NCI-H82 (cell line): ENCODE measurements around the gene ELAVL2.
"Not testable (repeated sequence)": the region's sequence is repeated elsewhere in the genome, so short reads cannot be mapped to it uniquely, and the experiment has no call there.

Experiments used
- DNase-seq: peaks from one replicate; lab custom pipeline; 2025; lab: John Stamatoyannopoulos, UW

The ELAVL2 gene

GRCh38 chr9:23723048-23723447, 103.0 kb downstream of the ELAVL2 start:
- DNase-seq = not testable (repeated sequence)

- no peak for DNase-seq
Measured at GRCh38 chr9:23721466-23721865, 104.6 kb downstream of the ELAVL2 start.

GRCh38 chr9:23717505-23717904, 108.5 kb downstream of the ELAVL2 start:
- DNase-seq = no peak

- DNase-seq = no peak
Measured at GRCh38 chr9:23707249-23707648, 118.8 kb downstream of the ELAVL2 start.

GRCh38 chr9:23702311-23702922, 123.6 kb downstream of the ELAVL2 start:
- no peak for DNase-seq

- DNase-seq = no peak
Measured at GRCh38 chr9:23701291-23701690, 124.7 kb downstream of the ELAVL2 start.

GRCh38 chr9:23700359-23700758, 125.7 kb downstream of the ELAVL2 start:
- DNase-seq = no peak

- DNase-seq = no peak
Measured at GRCh38 chr9:23698161-23698560, 127.9 kb downstream of the ELAVL2 start.

- DNase-seq = no peak
Measured at GRCh38 chr9:23695572-23695971, 130.5 kb downstream of the ELAVL2 start.

- DNase-seq = no peak
Measured at GRCh38 chr9:23693374-23693773, 132.7 kb downstream of the ELAVL2 start.

- no peak for DNase-seq
Measured at GRCh38 chr9:23686896-23687295, 139.1 kb downstream of the ELAVL2 start.

- DNase-seq = no peak
Measured at GRCh38 chr9:23686257-23686656, 139.8 kb downstream of the ELAVL2 start.

GRCh38 chr9:23683611-23684061, 142.4 kb downstream of the ELAVL2 start:
- no peak for DNase-seq

- peak; percentile 57 for DNase-seq
Measured at GRCh38 chr9:23682891-23683431, 143.1 kb downstream of the ELAVL2 start.

GRCh38 chr9:23682352-23682751, 143.7 kb downstream of the ELAVL2 start:
- DNase-seq = no peak

- no peak for DNase-seq
Measured at GRCh38 chr9:23677446-23677845, 148.6 kb downstream of the ELAVL2 start.

- peak; percentile 82 for DNase-seq
Measured at GRCh38 chr9:23674016-23674585, 151.9 kb downstream of the ELAVL2 start.

GRCh38 chr9:23672151-23672550, 153.9 kb downstream of the ELAVL2 start:
- DNase-seq = peak; percentile 73

GRCh38 chr9:23669776-23670175, 156.3 kb downstream of the ELAVL2 start:
- DNase-seq = peak; percentile 88

- DNase-seq = no peak
Measured at GRCh38 chr9:23665635-23666034, 160.4 kb downstream of the ELAVL2 start.

- DNase-seq = no peak
Measured at GRCh38 chr9:23665051-23665450, 161.0 kb downstream of the ELAVL2 start.

GRCh38 chr9:23663946-23664345, 162.1 kb downstream of the ELAVL2 start:
- no peak for DNase-seq

- no peak for DNase-seq
Measured at GRCh38 chr9:23663536-23663935, 162.5 kb downstream of the ELAVL2 start.

GRCh38 chr9:23663125-23663524, 162.9 kb downstream of the ELAVL2 start:
- no peak for DNase-seq
